Thyroid gland (tissue), 4 donors: ENCODE data around the gene PPP2R5C. TPM values are rescaled to one million over a fixed set of nuclear protein-coding genes. Genes with fewer than 3 reads are reported as not detected.

ENCODE experiments used
- DNase-seq, 2 donors: peaks; one replicate each; pipeline ENCODE4 v3.0.0-alpha.2; 2019
- H3K27ac ChIP-seq, 3 donors: fragments of 200-600 bp; sonication (generic); 1 replicate in 2 of 3; 2 replicates in 1 of 3; pipeline ENCODE4 v1.5.1; 2016 to 2019; ENCODE audit warnings: mild to moderate bottlenecking in 1 of 3, moderate library complexity in 1 of 3
- H3K27me3 ChIP-seq: fragments of 200-600 bp; sonication (generic); one replicate; pipeline ENCODE4 v1.5.1; 2019
- H3K36me3 ChIP-seq, 2 donors: fragments of 200-600 bp; sonication (generic); one replicate each; pipeline ENCODE4 v1.5.1; 2016 to 2019
- H3K4me1 ChIP-seq, 2 donors: fragments of 200-600 bp; sonication (generic); one replicate each; pipeline ENCODE4 v1.5.1; 2017 to 2019
- H3K4me3 ChIP-seq, 3 donors: fragments of 200-600 bp; sonication (generic); replicated peaks in 1 of 3; 1 replicate in 2 of 3; 2 replicates in 1 of 3; pipeline ENCODE4 v1.5.1; 2016; ENCODE audit warnings: mild to moderate bottlenecking in 1 of 3
- H3K9me3 ChIP-seq: fragments of 200-600 bp; sonication (generic); one replicate; pipeline ENCODE4 v1.5.1; 2017
- POLR2A ChIP-seq, 2 donors: fragments of 450-650 bp; IDR thresholded peaks; one replicate each; pipeline ENCODE4 v1.6.1; 2017; ENCODE audit warnings: antibody characterized with exemption in 2 of 2, mild to moderate bottlenecking in 2 of 2, moderate library complexity in 1 of 2
- WGBS, 2 donors: methylation state at CpG; one replicate each; pipeline ENCODE4 v1.1.5; 2017; 5-methylcytosine and 5-hydroxymethylcytosine counted together
- intact Hi-C: fragments of 100-400 bp; cut with DNase I; formaldehyde crosslinking; loops from one replicate; pipeline ENCODE4 v1.15.1; 2023
- total RNA-seq, 4 donors: library from RNA; depleted of rRNA; stranded (reverse); fragments of >200 nt; gene quantifications; one replicate each; pipeline ENCODE4 v1.2.3, GENCODE V29; 2016
- TF ChIP-seq, protein P1 (sequence below), 6 experiments: fragments of 200-600 bp in 3 of 6; fragments of 450-650 bp in 3 of 6; sonication (generic) in 3 of 6; IDR thresholded peaks; one replicate each; pipeline ENCODE4 v1.5.1; 2016 to 2019; ENCODE audit warnings: antibody characterized with exemption in 6 of 6, mild to moderate bottlenecking in 2 of 6, inconsistent platforms in 1 of 6, moderate library complexity in 1 of 6

Gene PPP2R5C
- total RNA-seq, 4 donors from 2014 or later, result 105 to 209 (median 141) TPM

DNA sequence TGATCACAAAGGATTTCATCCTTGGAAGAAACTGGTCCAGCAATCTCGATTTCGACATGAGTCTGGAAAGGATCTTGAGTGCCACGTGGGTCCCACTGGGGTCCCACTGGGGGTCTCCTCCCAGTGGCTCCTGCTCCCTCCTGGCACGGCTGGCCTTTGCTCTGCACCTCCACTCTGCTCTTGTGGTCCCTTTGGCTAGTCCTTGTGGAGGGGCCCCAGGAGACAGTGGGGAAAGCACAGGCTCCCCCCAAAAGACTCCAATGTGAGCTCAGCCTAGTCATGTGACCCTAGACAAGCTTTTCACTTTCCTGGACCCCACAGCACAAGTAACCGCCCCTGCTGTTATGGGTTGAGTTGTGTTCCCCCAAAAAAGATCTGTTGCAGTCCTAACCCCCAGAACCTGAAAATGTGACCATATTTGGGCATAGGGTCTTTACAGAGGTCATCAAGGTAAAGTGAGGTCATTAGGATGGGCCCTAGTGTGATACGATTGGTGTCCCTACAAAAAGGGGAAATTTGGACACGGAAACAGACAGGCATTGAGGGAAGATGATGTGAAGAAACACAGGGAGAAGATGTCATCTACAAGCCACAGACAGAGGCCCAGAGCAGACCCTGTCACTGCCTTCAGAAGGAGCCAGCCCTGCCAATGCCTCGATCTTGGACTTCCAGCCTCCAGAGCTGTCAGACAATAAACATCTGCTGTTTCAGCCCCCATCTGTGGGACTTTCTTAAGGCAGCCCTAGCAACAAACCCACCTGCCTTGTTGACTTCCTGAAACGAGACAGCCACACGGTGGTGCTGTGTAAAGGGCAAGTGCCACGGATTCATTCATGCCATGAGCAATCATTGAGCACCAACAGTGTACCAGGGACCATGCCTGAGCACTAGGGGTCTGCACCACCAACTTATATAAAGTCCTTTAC, 23.8 kb upstream of the PPP2R5C start:
- intact Hi-C loops, result no loop called here
- Histone ChIP-seq H3K4me1 (no peaks in the 10 kb centered on the region), H3K36me3 (no peaks in the 10 kb centered on the region), H3K27me3 (no peaks in the 10 kb centered on the region), H3K4me3 (no peak overlapping the region), H3K27ac (no peak overlapping the region), H3K9me3 (no peaks in the 10 kb centered on the region)
- TF ChIP-seq, protein P1, sequence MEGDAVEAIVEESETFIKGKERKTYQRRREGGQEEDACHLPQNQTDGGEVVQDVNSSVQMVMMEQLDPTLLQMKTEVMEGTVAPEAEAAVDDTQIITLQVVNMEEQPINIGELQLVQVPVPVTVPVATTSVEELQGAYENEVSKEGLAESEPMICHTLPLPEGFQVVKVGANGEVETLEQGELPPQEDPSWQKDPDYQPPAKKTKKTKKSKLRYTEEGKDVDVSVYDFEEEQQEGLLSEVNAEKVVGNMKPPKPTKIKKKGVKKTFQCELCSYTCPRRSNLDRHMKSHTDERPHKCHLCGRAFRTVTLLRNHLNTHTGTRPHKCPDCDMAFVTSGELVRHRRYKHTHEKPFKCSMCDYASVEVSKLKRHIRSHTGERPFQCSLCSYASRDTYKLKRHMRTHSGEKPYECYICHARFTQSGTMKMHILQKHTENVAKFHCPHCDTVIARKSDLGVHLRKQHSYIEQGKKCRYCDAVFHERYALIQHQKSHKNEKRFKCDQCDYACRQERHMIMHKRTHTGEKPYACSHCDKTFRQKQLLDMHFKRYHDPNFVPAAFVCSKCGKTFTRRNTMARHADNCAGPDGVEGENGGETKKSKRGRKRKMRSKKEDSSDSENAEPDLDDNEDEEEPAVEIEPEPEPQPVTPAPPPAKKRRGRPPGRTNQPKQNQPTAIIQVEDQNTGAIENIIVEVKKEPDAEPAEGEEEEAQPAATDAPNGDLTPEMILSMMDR (IDR thresholded peaks at IDR 0.05), result no peak
- no peak for TF ChIP-seq POLR2A (IDR thresholded peaks at IDR 0.05)
- 77 to 81% methylated on average over 11 of the region's 11 CpGs for WGBS, 2 donors
- no peak for DNase-seq

DNA sequence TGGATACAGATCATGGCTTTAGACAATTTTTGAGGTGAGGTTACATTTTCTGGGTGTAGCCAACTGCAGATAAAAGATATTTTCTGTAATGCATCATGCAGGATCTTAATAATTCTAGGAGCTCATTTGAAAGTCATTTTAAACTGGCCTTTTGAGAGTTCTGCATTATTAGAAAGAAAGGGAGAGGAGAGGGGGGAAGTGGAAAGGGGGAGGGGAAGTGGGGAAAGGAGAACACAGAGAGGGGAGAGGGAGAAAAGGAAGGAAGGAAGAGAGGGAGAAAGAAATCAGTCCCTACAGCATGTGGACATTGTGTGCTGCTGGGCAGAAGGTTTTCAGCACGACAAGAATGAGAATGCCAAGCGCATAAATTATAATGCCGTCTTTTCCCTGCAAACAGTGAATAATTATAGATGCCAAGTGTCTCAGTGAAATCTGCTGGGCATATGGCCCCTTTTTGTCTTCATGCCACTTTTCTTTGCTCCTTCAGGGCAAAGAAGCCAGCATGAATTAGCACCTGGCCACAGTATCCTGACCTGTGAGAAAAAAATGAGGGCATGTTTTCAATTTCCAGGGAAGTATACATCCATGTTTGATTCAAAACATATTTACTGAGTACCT, 22.7 kb upstream of the PPP2R5C start:
- no peaks in the 10 kb centered on the region for H3K9me3 ChIP-seq
- H3K27ac ChIP-seq, result no peak overlapping the region
- DNase-seq, result no peak
- intact Hi-C loops, result no loop called here
- no peaks in the 10 kb centered on the region for H3K4me1 ChIP-seq
- H3K36me3 ChIP-seq, result no peaks in the 10 kb centered on the region
- 78 to 80% methylated on average over 3 of the region's 3 CpGs for WGBS, 2 donors
- no peak for TF ChIP-seq POLR2A (IDR thresholded peaks at IDR 0.05)
- TF ChIP-seq, protein P1 (IDR thresholded peaks at IDR 0.05), result no peak
- no peak overlapping the region for H3K4me3 ChIP-seq
- no peaks in the 10 kb centered on the region for H3K27me3 ChIP-seq

DNA sequence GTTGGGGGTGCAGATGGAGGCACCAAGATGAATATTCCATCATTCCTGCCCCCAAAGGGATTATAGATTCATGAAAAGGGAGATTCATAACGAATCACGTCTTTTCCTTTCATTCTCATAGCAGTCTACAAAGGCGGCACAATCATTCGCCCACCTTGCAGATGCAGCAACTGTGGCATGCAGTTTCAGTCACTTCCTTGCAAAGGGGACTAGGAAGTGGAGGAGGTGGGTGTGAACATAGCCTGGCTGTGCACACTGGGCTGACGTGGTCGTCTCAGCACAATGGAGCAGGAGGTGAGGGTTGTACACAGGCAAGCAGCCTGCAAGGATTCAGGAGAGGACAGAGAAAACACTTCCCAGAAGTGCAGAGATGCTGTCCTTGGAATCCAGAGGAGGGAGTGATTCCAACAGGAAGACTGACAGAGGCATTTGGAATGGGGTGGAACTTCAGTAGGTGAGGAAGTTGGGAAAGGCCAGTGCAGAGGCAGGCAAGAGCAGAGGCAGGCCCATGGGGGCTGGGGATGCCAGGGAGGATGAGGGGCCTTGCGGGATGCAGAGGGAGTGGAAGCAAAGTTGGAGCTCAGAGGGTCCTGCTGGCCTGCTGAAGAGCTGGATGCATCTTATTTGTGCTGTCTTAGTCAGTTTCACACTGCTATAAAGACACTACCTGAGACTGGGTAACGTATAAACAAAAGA, 21.9 kb upstream of the PPP2R5C start:
- H3K27ac ChIP-seq, result no peak overlapping the region
- no peaks in the 10 kb centered on the region for H3K27me3 ChIP-seq
- DNase-seq, result no peak
- H3K4me3 ChIP-seq, result no peak overlapping the region
- H3K9me3 ChIP-seq, result no peaks in the 10 kb centered on the region
- H3K36me3 ChIP-seq, result no peaks in the 10 kb centered on the region
- intact Hi-C loops, result no loop called here
- TF ChIP-seq, protein P1 (IDR thresholded peaks at IDR 0.05), result no peak
- TF ChIP-seq POLR2A (IDR thresholded peaks at IDR 0.05), result no peak
- WGBS, 2 donors, result 84 to 87% methylated on average over 8 of the region's 8 CpGs
- no peaks in the 10 kb centered on the region for H3K4me1 ChIP-seq

DNA sequence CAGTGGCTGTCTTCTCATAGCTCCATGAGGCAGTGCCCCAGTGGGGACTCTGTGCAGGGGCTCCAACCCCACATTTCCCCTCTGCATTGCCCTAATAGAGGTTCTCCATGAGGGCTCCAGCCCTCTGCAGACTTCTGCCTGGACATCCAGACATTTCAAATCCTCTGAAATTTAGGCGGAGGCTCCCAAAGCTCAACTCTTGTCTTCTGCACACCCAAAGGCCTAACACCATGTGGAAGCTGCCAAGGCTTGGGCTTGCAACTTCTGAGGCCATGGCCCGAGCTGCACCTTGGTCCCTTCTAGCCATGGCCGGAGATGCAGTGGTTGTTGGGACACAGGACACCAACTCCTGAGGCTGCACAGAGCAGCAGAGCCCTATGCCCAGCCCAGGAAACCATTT, 20.5 kb upstream of the PPP2R5C start:
- no peaks in the 10 kb centered on the region for H3K4me1 ChIP-seq
- H3K4me3 ChIP-seq, result no peak overlapping the region
- H3K9me3 ChIP-seq, result no peaks in the 10 kb centered on the region
- TF ChIP-seq POLR2A (IDR thresholded peaks at IDR 0.05), result no peak
- TF ChIP-seq, protein P1 (IDR thresholded peaks at IDR 0.05), result no peak
- no peaks in the 10 kb centered on the region for H3K27me3 ChIP-seq
- 79 to 100% methylated on average over 3 of the region's 3 CpGs for WGBS, 2 donors
- no peak for DNase-seq
- H3K27ac ChIP-seq, result no peak overlapping the region
- no peaks in the 10 kb centered on the region for H3K36me3 ChIP-seq
- intact Hi-C loops, result no loop called here
